B cell (primary cell): ENCODE data around the gene ATG7.

Experiments
- CTCF ChIP-seq: fragments of 200-600 bp; IDR thresholded peaks from one replicate; pipeline ENCODE4 v1.8.0; 2022; ENCODE audit warnings: antibody characterized with exemption, mild to moderate bottlenecking
- EZH2 ChIP-seq: IDR thresholded peaks from 2 replicates; pipeline ENCODE4 v1.6.1; 2012; ENCODE audit warnings: borderline replicate concordance, low read depth, mild to moderate bottlenecking, moderate library complexity, low read length; ENCODE audit not compliant: insufficient read depth, poor library complexity, severe bottlenecking

DNA sequence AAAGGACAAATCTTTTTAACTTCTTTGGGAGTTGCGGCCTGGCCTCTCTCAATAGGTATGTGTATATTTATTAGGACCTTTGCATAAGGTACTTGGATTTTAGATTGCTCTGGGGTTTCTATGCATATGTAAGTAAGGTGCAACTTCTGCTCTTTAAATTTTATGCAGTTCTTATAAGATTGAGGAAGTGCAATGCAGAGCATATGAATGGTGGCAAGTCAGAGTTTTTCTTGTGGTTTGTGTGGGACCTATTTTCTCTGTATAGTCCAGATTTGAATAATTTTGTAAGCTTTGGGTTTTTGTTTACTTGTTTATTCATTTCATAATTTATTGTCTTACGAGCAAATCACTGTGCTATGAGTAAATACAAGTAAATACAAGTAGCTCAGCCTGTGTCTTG lies 101.5 kb downstream of the ATG7 start:
- TF ChIP-seq CTCF, result no peak
- TF ChIP-seq EZH2, result no peak
